HEK293 (cell line): ENCODE results near the gene SESTD1.

Experiments
- CTCF ChIA-PET: fragments of 350-600 bp; formaldehyde crosslinking; extraction: SDS; loops from one replicate; lab custom pipeline; 2021; ENCODE audit warnings: antibody characterized with exemption; lab: Yijun Ruan, JAX
- POLR2A ChIA-PET: fragments of 300-600 bp; formaldehyde crosslinking; extraction: SDS; loops from one replicate; lab custom pipeline; 2020; ENCODE audit warnings: antibody characterized with exemption, inconsistent platforms; lab: Yijun Ruan, JAX
- H3K27ac ChIP-seq: fragments of 200-500 bp; sonication (Bioruptor generic); 2 replicates; pipeline ENCODE4 v1.5.1; 2014; ENCODE audit warnings: low read depth, low read length, control low read depth, inconsistent platforms; ENCODE audit errors: extremely low read depth
- H3K36me3 ChIP-seq, 2 experiments: fragments of 200-500 bp in 1 of 2; sonication (Bioruptor generic) in 1 of 2; 1 replicate in 1 of 2; 2 replicates in 1 of 2; pipeline ENCODE4 v1.5.1; 2014 to 2017; ENCODE audit warnings: inconsistent platforms in 2 of 2, low read length in 2 of 2; ENCODE audit not compliant: control insufficient read depth in 2 of 2, insufficient read depth in 1 of 2
- H3K4me1 ChIP-seq: fragments of 200-500 bp; sonication (Bioruptor generic); 2 replicates; pipeline ENCODE4 v1.5.1; 2014; ENCODE audit warnings: mild to moderate bottlenecking, low read length, inconsistent platforms; ENCODE audit not compliant: control insufficient read depth, insufficient read depth
- H3K4me3 ChIP-seq: 2 replicates; pipeline ENCODE4 v1.5.1; 2011; ENCODE audit warnings: low read depth, mild to moderate bottlenecking, control low read depth, low read length, moderate library complexity
- H3K9me3 ChIP-seq: fragments of 200-500 bp; sonication (Bioruptor generic); 2 replicates; pipeline ENCODE4 v1.5.1; 2014; ENCODE audit warnings: low read depth, low read length, inconsistent platforms; ENCODE audit not compliant: control insufficient read depth, insufficient read depth
- AEBP2 ChIP-seq: fragments of 450-650 bp; formaldehyde crosslinking; IDR thresholded peaks from 2 replicates; pipeline ENCODE4 v1.5.1; 2016; ENCODE audit warnings: missing biosample characterization, missing genetic modification characterization, borderline replicate concordance
- GLIS2 ChIP-seq: fragments of 450-650 bp; formaldehyde crosslinking; IDR thresholded peaks from 2 replicates; pipeline ENCODE4 v1.5.1; 2016; ENCODE audit warnings: missing biosample characterization, missing genetic modification characterization
- HIC1 ChIP-seq: fragments of 450-650 bp; formaldehyde crosslinking; IDR thresholded peaks from 2 replicates; pipeline ENCODE4 v1.5.1; 2016; ENCODE audit warnings: missing biosample characterization, missing genetic modification characterization
- HOXA7 ChIP-seq: sonication (generic); formaldehyde crosslinking; IDR thresholded peaks from 2 replicates; pipeline ENCODE4 v1.8.1; 2022; ENCODE audit warnings: missing genetic modification reagents, borderline replicate concordance
- HOXC10 ChIP-seq: sonication (generic); formaldehyde crosslinking; IDR thresholded peaks from 2 replicates; pipeline ENCODE4 v1.8.1; 2023; ENCODE audit warnings: mild to moderate bottlenecking, missing genetic modification reagents
- INSM2 ChIP-seq: fragments of 450-650 bp; formaldehyde crosslinking; IDR thresholded peaks from 2 replicates; pipeline ENCODE4 v1.5.1; 2016; ENCODE audit warnings: missing biosample characterization, missing genetic modification characterization
- KLF1 ChIP-seq: fragments of 450-650 bp; formaldehyde crosslinking; IDR thresholded peaks from 2 replicates; pipeline ENCODE4 v1.5.1; 2016; ENCODE audit warnings: missing biosample characterization, missing genetic modification characterization
- KLF10 ChIP-seq: fragments of 450-650 bp; IDR thresholded peaks from 2 replicates; pipeline ENCODE4 v1.5.1; 2018; ENCODE audit warnings: missing biosample characterization, mild to moderate bottlenecking, missing genetic modification characterization
- KLF16 ChIP-seq: fragments of 450-650 bp; formaldehyde crosslinking; IDR thresholded peaks from 2 replicates; pipeline ENCODE4 v1.5.1; 2017; ENCODE audit warnings: missing biosample characterization, missing genetic modification characterization
- KLF17 ChIP-seq: fragments of 450-650 bp; formaldehyde crosslinking; IDR thresholded peaks from 2 replicates; pipeline ENCODE4 v1.5.1; 2016; ENCODE audit warnings: missing biosample characterization, missing genetic modification characterization
- KLF7 ChIP-seq: fragments of 450-650 bp; formaldehyde crosslinking; IDR thresholded peaks from 2 replicates; pipeline ENCODE4 v1.5.1; 2016; ENCODE audit warnings: missing biosample characterization, missing genetic modification characterization, borderline replicate concordance
- PBX3 ChIP-seq: sonication (generic); formaldehyde crosslinking; IDR thresholded peaks from 2 replicates; pipeline ENCODE4 v1.8.1; 2022; ENCODE audit warnings: mild to moderate bottlenecking, moderate library complexity, missing genetic modification reagents
- PRDM4 ChIP-seq: fragments of 450-650 bp; formaldehyde crosslinking; IDR thresholded peaks from 2 replicates; pipeline ENCODE4 v1.5.1; 2017; ENCODE audit warnings: missing biosample characterization, missing genetic modification characterization
- SCRT2 ChIP-seq: fragments of 450-650 bp; formaldehyde crosslinking; IDR thresholded peaks from 2 replicates; pipeline ENCODE4 v1.5.1; 2016; ENCODE audit warnings: missing biosample characterization, missing genetic modification characterization
- TCF7L2 ChIP-seq: IDR thresholded peaks from 2 replicates; pipeline ENCODE4 v1.6.1; 2011; ENCODE audit warnings: low read depth, mild to moderate bottlenecking, inconsistent platforms, low read length, moderate library complexity, borderline replicate concordance
- ZEB2 ChIP-seq: fragments of 450-650 bp; formaldehyde crosslinking; IDR thresholded peaks from 2 replicates; pipeline ENCODE4 v1.5.1; 2016; ENCODE audit warnings: missing biosample characterization, missing genetic modification characterization
- ZFP69B ChIP-seq: fragments of 450-650 bp; formaldehyde crosslinking; IDR thresholded peaks from 2 replicates; pipeline ENCODE4 v1.5.1; 2016; ENCODE audit warnings: missing biosample characterization, missing genetic modification characterization
- ZNF121 ChIP-seq: fragments of 450-650 bp; formaldehyde crosslinking; IDR thresholded peaks from 2 replicates; pipeline ENCODE4 v1.5.1; 2016; ENCODE audit warnings: missing biosample characterization, missing genetic modification characterization
- ZNF19 ChIP-seq: fragments of 450-650 bp; formaldehyde crosslinking; IDR thresholded peaks from 2 replicates; pipeline ENCODE4; 2016; ENCODE audit warnings: missing biosample characterization, missing genetic modification characterization, low read depth
- ZNF530 ChIP-seq: fragments of 450-650 bp; formaldehyde crosslinking; IDR thresholded peaks from 2 replicates; pipeline ENCODE4 v1.5.1; 2016; ENCODE audit warnings: low read depth, missing biosample characterization, missing genetic modification characterization
- ZSCAN16 ChIP-seq: fragments of 450-650 bp; formaldehyde crosslinking; IDR thresholded peaks from 2 replicates; pipeline ENCODE4 v1.5.1; 2016; ENCODE audit warnings: missing biosample characterization, missing genetic modification characterization

The SESTD1 gene

GRCh38 chr2:179133016-179133415 is 131.6 kb downstream of the SESTD1 start:
- no peak overlapping the region for H3K4me3 ChIP-seq
- H3K4me1 ChIP-seq: no peaks in the 10 kb centered on the region
- no peaks in the 10 kb centered on the region for H3K9me3 ChIP-seq
- CTCF ChIA-PET: interaction anchor here (0.6 to 0.7 kb wide), 2 partner anchors 39 to 100 kb away, joined by 3 read pairs; no protein-coding TSS in a partner anchor
- no peak for TF ChIP-seq HOXA7
- no peak for TF ChIP-seq PBX3 (CRISPR knock-in tag)
- no peak for TF ChIP-seq KLF1 (tag by site-specific recombination)
- TF ChIP-seq KLF7 (tag by site-specific recombination): no peak
- TF ChIP-seq KLF16 (tag by site-specific recombination): no peak
- no peak for TF ChIP-seq ZNF19
- TF ChIP-seq HIC1 (tag by site-specific recombination): no peak
- TF ChIP-seq TCF7L2: no peak
- no peak for TF ChIP-seq HOXC10 (CRISPR knock-in tag)
- TF ChIP-seq GLIS2 (tag by site-specific recombination): no peak
- TF ChIP-seq KLF17 (tag by site-specific recombination): no peak
- TF ChIP-seq PRDM4 (tag by site-specific recombination): no peak
- TF ChIP-seq ZNF530 (tag by site-specific recombination): no peak
- peaks cover 0 to 7% of the 10 kb centered on the region in 2 experiments for H3K36me3 ChIP-seq
- no peak overlapping the region for H3K27ac ChIP-seq
- POLR2A ChIA-PET: no interaction called here

- no peak overlapping the region for H3K27ac ChIP-seq
- no peaks in the 10 kb centered on the region for H3K4me1 ChIP-seq
- no peaks in the 10 kb centered on the region for H3K9me3 ChIP-seq
- CTCF ChIA-PET: interaction anchor here (0.7 kb wide), 1 partner anchor 13 kb away, joined by 3 read pairs; no protein-coding TSS in a partner anchor
- H3K4me3 ChIP-seq: no peak overlapping the region
- POLR2A ChIA-PET: no interaction called here
- no peak for TF ChIP-seq AEBP2 (tag by site-specific recombination)
- TF ChIP-seq KLF10 (tag by site-specific recombination): no peak
- no peak for TF ChIP-seq ZEB2 (tag by site-specific recombination)
- no peak for TF ChIP-seq INSM2
- no peak for TF ChIP-seq HIC1 (tag by site-specific recombination)
- TF ChIP-seq ZNF121 (tag by site-specific recombination): no peak
- TF ChIP-seq ZFP69B: no peak
- no peak for TF ChIP-seq ZSCAN16 (tag by site-specific recombination)
- TF ChIP-seq SCRT2: no peak
- peaks cover 0 to 3% of the 10 kb centered on the region in 2 experiments for H3K36me3 ChIP-seq
These were observed 132.6 kb downstream of the SESTD1 start for GRCh38 chr2:179132076-179132475.
